ENCODE data around the gene CRYBA2. TPM values are rescaled to one million over a fixed set of nuclear protein-coding genes. Genes with fewer than 3 reads are reported as not detected.

CRYBA2 gene
- total and polyA plus RNA-seq, 12 donors: 0.39 to 26.6 (median 3.9) TPM; not detected in 4

GRCh38 chr2:218998414-218999002 is 5.3 kb upstream of the CRYBA2 start:
- intact Hi-C loops (cut with DNase I): loop anchor here in 1 of 2 donors (10.0 kb wide), 1 partner anchor 156 kb away; no protein-coding TSS in a partner anchor
- TF ChIP-seq CTCF (IDR thresholded peaks at IDR 0.05): no peak
- no peak for TF ChIP-seq POLR2A (IDR thresholded peaks at IDR 0.05)
- Histone ChIP-seq H3K9me3 (replicated peaks in 1 of 3) (no peaks in the 10 kb centered on the region), H3K36me3 (replicated peaks in 1 of 2) (no peaks in the 10 kb centered on the region), H3K27ac (peak overlapping the region in 1 of 5 donors; percentile 73), H3K4me3 (no peak overlapping the region), H3K27me3 (peaks cover 40% of the 10 kb centered on the region), H3K4me1 (replicated peaks in 1 of 2) (peaks cover 18 to 26% of the 10 kb centered on the region in 2 donors)
- peak in 1 of 7 donors; percentile 56 for DNase-seq
- WGBS, 4 donors: 68 to 85% (median 72%) methylated on average over 10 to 12 of the region's 12 CpGs

- Histone ChIP-seq H3K27me3 (peaks cover 40% of the 10 kb centered on the region), H3K4me1 (replicated peaks in 1 of 2) (peaks cover 22 to 28% of the 10 kb centered on the region in 2 donors)
- TF ChIP-seq POLR2A (IDR thresholded peaks at IDR 0.05) (no peak), CTCF (IDR thresholded peaks at IDR 0.05) (no peak)
Observed at GRCh38 chr2:218997731-218998130, 4.5 kb upstream of the CRYBA2 start.

GRCh38 chr2:218996937-218997336 is 3.7 kb upstream of the CRYBA2 start:
- intact Hi-C loops (cut with DNase I): loop anchor here in 1 of 2 donors (10.0 kb wide), 1 partner anchor 158 kb away; no protein-coding TSS in a partner anchor
- Histone ChIP-seq H3K27ac (peak overlapping the region in 1 of 5 donors; percentile 73), H3K27me3 (peaks cover 39% of the 10 kb centered on the region)

More at GRCh38 chr2:218997731-218998130, 4.5 kb upstream of the CRYBA2 start:
- Histone ChIP-seq H3K9me3 (replicated peaks in 1 of 3) (no peaks in the 10 kb centered on the region), H3K27ac (peak overlapping the region in 1 of 5 donors; percentile 73), H3K4me3 (no peak overlapping the region), H3K36me3 (replicated peaks in 1 of 2) (no peaks in the 10 kb centered on the region)
- intact Hi-C loops (cut with DNase I): loop anchor here in 1 of 2 donors (10.0 kb wide), 1 partner anchor 157 kb away; no protein-coding TSS in a partner anchor
- DNase-seq: peak in 1 of 7 donors; percentile 81
- 36 to 67% (median 50%) methylated on average over 1 to 2 of the region's 2 CpGs for WGBS, 4 donors

More at GRCh38 chr2:218996937-218997336, 3.7 kb upstream of the CRYBA2 start:
- H3K9me3 ChIP-seq (replicated peaks in 1 of 3): no peaks in the 10 kb centered on the region
- H3K4me1 ChIP-seq (replicated peaks in 1 of 2): peaks cover 14 to 21% of the 10 kb centered on the region in 2 donors
- no peaks in the 10 kb centered on the region for H3K36me3 ChIP-seq (replicated peaks in 1 of 2)
- H3K4me3 ChIP-seq: no peak overlapping the region
- WGBS, 4 donors: 55 to 76% (median 67%) methylated on average over 3 to 4 of the region's 4 CpGs
- TF ChIP-seq CTCF (IDR thresholded peaks at IDR 0.05) (no peak), POLR2A (IDR thresholded peaks at IDR 0.05) (no peak)
- DNase-seq: peak in 1 of 7 donors; percentile 85

Measured in adrenal gland (tissue), 12 donors.